ENCODE data around the gene ETS2.
A peak's percentile ranks its signal among the peaks of the same experiment; 100 is the strongest.

ETS2 gene

GRCh38 chr21:38777531-38777930, 28.2 kb upstream of the ETS2 start:
- DNase-seq (ENCODE audit: low spot score): no peak

GRCh38 chr21:38780879-38781278, 24.9 kb upstream of the ETS2 start:
- DNase-seq (ENCODE audit: low spot score): no peak

GRCh38 chr21:38784458-38785266, 21.1 kb upstream of the ETS2 start:
- no peak for DNase-seq (ENCODE audit: low spot score)

GRCh38 chr21:38785483-38785882, 20.2 kb upstream of the ETS2 start:
- no peak for DNase-seq (ENCODE audit: low spot score)

GRCh38 chr21:38787016-38787415, 18.7 kb upstream of the ETS2 start:
- DNase-seq (ENCODE audit: low spot score): no peak

GRCh38 chr21:38787461-38788274, 18.1 kb upstream of the ETS2 start:
- DNase-seq (ENCODE audit: low spot score): no peak

GRCh38 chr21:38788275-38788905, 17.3 kb upstream of the ETS2 start:
- peak; percentile 47 for DNase-seq (ENCODE audit: low spot score)

- no peak for DNase-seq (ENCODE audit: low spot score)
Measured at GRCh38 chr21:38789275-38789674, 16.5 kb upstream of the ETS2 start.

GRCh38 chr21:38790059-38790458, 15.7 kb upstream of the ETS2 start:
- DNase-seq (ENCODE audit: low spot score): no peak

GRCh38 chr21:38790961-38791360, 14.8 kb upstream of the ETS2 start:
- DNase-seq (ENCODE audit: low spot score): no peak

- DNase-seq (ENCODE audit: low spot score): no peak
Measured at GRCh38 chr21:38792676-38793459, 12.9 kb upstream of the ETS2 start.

GRCh38 chr21:38793926-38794713, 11.6 kb upstream of the ETS2 start:
- DNase-seq (ENCODE audit: low spot score): no peak

- DNase-seq (ENCODE audit: low spot score): no peak
Measured at GRCh38 chr21:38794978-38795377, 10.8 kb upstream of the ETS2 start.

GRCh38 chr21:38795475-38795874, 10.3 kb upstream of the ETS2 start:
- DNase-seq (ENCODE audit: low spot score): no peak

- DNase-seq (ENCODE audit: low spot score): no peak
Measured at GRCh38 chr21:38796424-38796823, 9.3 kb upstream of the ETS2 start.

GRCh38 chr21:38797470-38797869, 8.3 kb upstream of the ETS2 start:
- DNase-seq (ENCODE audit: low spot score): peak; percentile 46

- DNase-seq (ENCODE audit: low spot score): no peak
Measured at GRCh38 chr21:38798081-38798480, 7.6 kb upstream of the ETS2 start.

- no peak for DNase-seq (ENCODE audit: low spot score)
Measured at GRCh38 chr21:38798481-38798882, 7.2 kb upstream of the ETS2 start.

GRCh38 chr21:38800046-38800758, 5.5 kb upstream of the ETS2 start:
- no peak for DNase-seq (ENCODE audit: low spot score)

GRCh38 chr21:38800924-38801744, 4.6 kb upstream of the ETS2 start:
- no peak for DNase-seq (ENCODE audit: low spot score)

All from AG20443 (cell line).